A673 (cell line): ENCODE data around the gene CDCP2.

Experiments used
- EZH2 ChIP-seq: fragments of 200-600 bp; sonication (generic); IDR thresholded peaks from 2 replicates; pipeline ENCODE4 v1.6.1; 2017; ENCODE audit warnings: borderline replicate concordance, low read depth, mild to moderate bottlenecking, mixed read lengths, antibody characterized with exemption, low read length; ENCODE audit not compliant: poor library complexity, severe bottlenecking
- TF ChIP-seq, protein P1 (sequence below): fragments of 300-800, 200-600 bp; sonication (generic); conservative IDR thresholded peaks from 2 replicates; pipeline ENCODE4 v1.5.1; 2017; ENCODE audit warnings: low read depth, mild to moderate bottlenecking, antibody characterized with exemption, low read length, moderate library complexity, mixed read lengths

DNA sequence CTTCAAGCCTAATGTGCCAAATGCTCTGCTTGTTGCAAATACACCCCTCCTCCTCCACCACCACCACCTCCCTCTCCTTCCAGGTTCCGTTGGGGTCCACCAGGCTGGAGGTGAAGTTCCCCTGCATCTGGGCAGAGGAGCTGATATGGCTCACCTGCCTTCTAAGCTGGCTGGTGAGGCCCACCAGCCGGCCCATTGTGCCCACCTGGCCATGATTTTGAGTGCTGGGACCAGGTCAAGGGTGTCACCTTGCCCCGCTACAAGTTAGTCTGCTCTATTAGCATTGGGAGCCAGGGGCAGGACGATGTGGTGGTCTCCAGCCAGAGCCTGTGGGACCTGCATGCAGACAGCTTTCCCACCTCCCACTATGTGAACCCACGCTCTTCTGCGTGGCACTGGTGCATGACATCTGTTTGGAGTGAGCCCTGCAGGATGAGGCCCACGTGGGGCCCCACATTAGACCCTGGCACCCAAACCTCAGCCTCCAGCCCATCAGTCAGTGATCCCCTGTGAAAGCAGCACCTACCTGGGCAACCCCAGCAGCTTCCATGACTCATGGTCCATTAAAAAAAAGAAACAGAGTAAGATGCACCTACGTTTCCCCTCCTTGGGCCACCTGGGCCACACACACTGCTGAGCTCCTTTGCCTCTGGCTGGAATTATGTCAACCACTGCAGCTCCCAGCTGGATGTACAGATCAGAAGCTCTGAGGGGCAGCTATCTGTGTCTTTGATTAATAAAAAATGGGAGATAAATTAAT, 15.6 kb upstream of the CDCP2 start:
- TF ChIP-seq, protein P1, sequence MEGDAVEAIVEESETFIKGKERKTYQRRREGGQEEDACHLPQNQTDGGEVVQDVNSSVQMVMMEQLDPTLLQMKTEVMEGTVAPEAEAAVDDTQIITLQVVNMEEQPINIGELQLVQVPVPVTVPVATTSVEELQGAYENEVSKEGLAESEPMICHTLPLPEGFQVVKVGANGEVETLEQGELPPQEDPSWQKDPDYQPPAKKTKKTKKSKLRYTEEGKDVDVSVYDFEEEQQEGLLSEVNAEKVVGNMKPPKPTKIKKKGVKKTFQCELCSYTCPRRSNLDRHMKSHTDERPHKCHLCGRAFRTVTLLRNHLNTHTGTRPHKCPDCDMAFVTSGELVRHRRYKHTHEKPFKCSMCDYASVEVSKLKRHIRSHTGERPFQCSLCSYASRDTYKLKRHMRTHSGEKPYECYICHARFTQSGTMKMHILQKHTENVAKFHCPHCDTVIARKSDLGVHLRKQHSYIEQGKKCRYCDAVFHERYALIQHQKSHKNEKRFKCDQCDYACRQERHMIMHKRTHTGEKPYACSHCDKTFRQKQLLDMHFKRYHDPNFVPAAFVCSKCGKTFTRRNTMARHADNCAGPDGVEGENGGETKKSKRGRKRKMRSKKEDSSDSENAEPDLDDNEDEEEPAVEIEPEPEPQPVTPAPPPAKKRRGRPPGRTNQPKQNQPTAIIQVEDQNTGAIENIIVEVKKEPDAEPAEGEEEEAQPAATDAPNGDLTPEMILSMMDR, result no peak
- TF ChIP-seq EZH2, result no peak
